ENCODE results near the gene CHRNB4. TPM values are rescaled to one million over a fixed set of nuclear protein-coding genes. Genes with fewer than 3 reads are reported as not detected.
A peak's percentile ranks its signal among the peaks of the same experiment; 100 is the strongest.

CHRNB4 gene
- total and polyA plus RNA-seq, 2 of the 8 experiments (the other 6 are each of a cell fraction or from before 2014, with no cell fraction given), result 2.4 to 4.5 TPM

- CTCF ChIA-PET (ENCODE audit: partially characterized antibody), result interaction anchor here (0.6 to 6.5 kb wide), 14 partner anchors 18 to 331 kb away, joined by 3 to 57 read pairs (median 4); no protein-coding TSS in a partner anchor
Measured at GRCh38 chr15:78642331-78642730, 1.3 kb upstream of the CHRNB4 start.

More at GRCh38 chr15:78642331-78642730, 1.3 kb upstream of the CHRNB4 start:
- H2BK12ac ChIP-seq (ENCODE audit: low read depth, low read length), result no peak overlapping the region
- H2BK120ac ChIP-seq (replicated peaks; ENCODE audit: low read depth, low read length), result no peak overlapping the region
- DNase-seq (ENCODE audit: low read depth in 1 of 2, low spot score in 2 of 2) (no peak), FAIRE-seq (no peak)
- H3K18ac ChIP-seq (ENCODE audit: extremely low read depth, low read length), result no peak overlapping the region
- H2BK20ac ChIP-seq (ENCODE audit: low read length), result no peak overlapping the region
- H2AFZ ChIP-seq (ENCODE audit: low read length), result no peak overlapping the region
- H3K23ac ChIP-seq (ENCODE audit: insufficient read length), result no peak overlapping the region
- 87% methylated on average over 5 of the region's 5 CpGs; no CpG with 5 or more reads in 1 of the 2 experiments for WGBS, 2 experiments (ENCODE audit: extremely low coverage in 1 of 2, insufficient coverage in 1 of 2, insufficient read length in 1 of 2, insufficient replicate concordance in 2 of 2, low coverage in 1 of 2, low lambda C conversion rate in 2 of 2, missing lambda C conversion rate in 1 of 2)
- no peak overlapping the region for H4K91ac ChIP-seq (replicated peaks; ENCODE audit: insufficient read length, low read length)
- H2BK15ac ChIP-seq (ENCODE audit: low read length), result no peak overlapping the region
- no peak overlapping the region for H3K56ac ChIP-seq (replicated peaks; ENCODE audit: insufficient read length, low read depth, low read length)
- TF ChIP-seq BCL11A (IDR thresholded peaks at IDR 0.05; ENCODE audit: low read depth in 2 of 2, low read length in 2 of 2), result no peak
- TF ChIP-seq TAF1 (IDR thresholded peaks at IDR 0.05; ENCODE audit: low read depth, low read length), result no peak
- TF ChIP-seq JUND (IDR thresholded peaks at IDR 0.05; ENCODE audit: low read length), result no peak
- TF ChIP-seq CEBPB (IDR thresholded peaks at IDR 0.05; ENCODE audit: low read depth, low read length), result no peak
- TF ChIP-seq RAD21 (IDR thresholded peaks at IDR 0.05 in 1 of 2, conservative IDR thresholded peaks at IDR 0.05 in 1 of 2; ENCODE audit: low read depth in 2 of 2, low read length in 2 of 2), result no peak
- no peak for TF ChIP-seq POLR2A (IDR thresholded peaks at IDR 0.05; ENCODE audit: control extremely low read depth in 1 of 2, low read depth in 2 of 2, low read length in 2 of 2)
- TF ChIP-seq KDM4A (IDR thresholded peaks at IDR 0.05; ENCODE audit: low read depth, low read length, severe bottlenecking), result no peak
- no peaks in the 10 kb centered on the region for H3K79me1 ChIP-seq (ENCODE audit: low read depth, low read length)
- H3K4me2 ChIP-seq (ENCODE audit: insufficient read depth in 1 of 2, low read depth in 2 of 2, low read length in 2 of 2), result peak overlapping the region in 1 of 2 experiments; percentile 57; a peak in 1 of 4 replicates
- no peak overlapping the region for H3K14ac ChIP-seq (ENCODE audit: insufficient read length)
- H3K79me2 ChIP-seq (ENCODE audit: control insufficient read depth in 1 of 2, insufficient read depth in 2 of 2, low read length in 2 of 2), result no peaks in the 10 kb centered on the region
- H3K27me3 ChIP-seq (replicated peaks in 1 of 4; ENCODE audit: control insufficient read depth in 3 of 4, extremely low read depth in 1 of 4, insufficient read depth in 3 of 4, low read length in 3 of 4), result peaks cover 0 to 6% (median 4%) of the 10 kb centered on the region in 4 experiments; a peak in 2 of 7 replicates
- H3K9ac ChIP-seq (replicated peaks in 1 of 4; ENCODE audit: extremely low read depth in 1 of 4, low read depth in 3 of 4, low read length in 3 of 4), result no peak overlapping the region
- H3K27ac ChIP-seq (ENCODE audit: low read depth, low read length), result no peak overlapping the region
- no peaks in the 10 kb centered on the region for H3K9me3 ChIP-seq (ENCODE audit: insufficient read depth in 2 of 2, low read depth in 1 of 2, low read length in 1 of 2)
- H3K4me1 ChIP-seq (replicated peaks in 1 of 4; ENCODE audit: control insufficient read depth in 3 of 4, insufficient read depth in 4 of 4, low read length in 3 of 4), result peaks cover 2 to 16% (median 7%) of the 10 kb centered on the region in 4 experiments; a peak in 6 of 7 replicates
- no peak overlapping the region for H2BK5ac ChIP-seq (ENCODE audit: low read depth, low read length)
- no peak overlapping the region for H3K4ac ChIP-seq (replicated peaks; ENCODE audit: insufficient read length, low read depth, low read length)
- H4K8ac ChIP-seq (ENCODE audit: extremely low read depth, insufficient read depth, low read length), result no peak overlapping the region
- H4K5ac ChIP-seq (ENCODE audit: insufficient read length, low read depth, low read length), result no peak overlapping the region
- H4K20me1 ChIP-seq (replicated peaks in 1 of 2; ENCODE audit: control insufficient read depth in 1 of 2, insufficient read depth in 2 of 2, low read length in 2 of 2), result no peaks in the 10 kb centered on the region
- POLR2A ChIA-PET (ENCODE audit: partially characterized antibody), result interaction anchor here (0.7 to 2.2 kb wide), 2 partner anchors 8 to 170 kb away, joined by 3 to 7 read pairs; no protein-coding TSS in a partner anchor
- H2AK5ac ChIP-seq (ENCODE audit: low read depth, low read length), result no peak overlapping the region
- H3K4me3 ChIP-seq (ENCODE audit: extremely low read depth in 1 of 4, insufficient read depth in 2 of 4, low read depth in 3 of 4, low read length in 4 of 4), result peak overlapping the region in 1 of 4 experiments; percentile 87; a peak in 2 of 8 replicates
- H3K36me3 ChIP-seq (ENCODE audit: control insufficient read depth in 2 of 4, insufficient read depth in 4 of 4, low read length in 3 of 4), result no peaks in the 10 kb centered on the region
- H3K23me2 ChIP-seq (ENCODE audit: low read depth, low read length), result peaks cover 7% of the 10 kb centered on the region; the same call in 1 of the 2 replicates
